PC-9 (cell line): Measurements from ENCODE around the gene SLC43A1.

Source experiments
- EZH2 ChIP-seq: fragments of 200-600 bp; sonication (generic); IDR thresholded peaks from 2 replicates; pipeline ENCODE4 v1.8.0; 2017; ENCODE audit warnings: antibody characterized with exemption, low read depth
- TF ChIP-seq, protein P1 (sequence below): fragments of 200-600 bp; sonication (generic); conservative IDR thresholded peaks from 2 replicates; pipeline ENCODE4 v1.6.1; 2017; ENCODE audit warnings: mixed run types, antibody characterized with exemption, mild to moderate bottlenecking, moderate library complexity

DNA sequence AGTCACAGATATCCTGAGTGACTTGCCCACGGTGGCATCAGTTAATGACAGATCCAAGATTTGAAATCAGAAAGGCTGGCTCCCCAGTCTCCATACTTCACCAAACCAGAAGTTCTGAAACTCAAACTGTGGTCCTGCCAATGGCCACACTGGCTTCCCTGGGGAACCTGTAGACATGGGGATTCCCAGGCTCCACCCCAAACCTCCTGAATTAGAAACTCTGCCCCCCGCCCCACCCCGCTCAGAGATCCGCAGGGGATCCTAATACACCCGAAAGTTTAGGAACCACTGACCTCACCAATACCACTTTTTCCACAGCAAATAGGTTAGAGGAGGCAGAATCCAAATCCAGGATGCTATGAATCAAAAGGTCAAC is 39.8 kb downstream of the SLC43A1 start:
- TF ChIP-seq, protein P1, sequence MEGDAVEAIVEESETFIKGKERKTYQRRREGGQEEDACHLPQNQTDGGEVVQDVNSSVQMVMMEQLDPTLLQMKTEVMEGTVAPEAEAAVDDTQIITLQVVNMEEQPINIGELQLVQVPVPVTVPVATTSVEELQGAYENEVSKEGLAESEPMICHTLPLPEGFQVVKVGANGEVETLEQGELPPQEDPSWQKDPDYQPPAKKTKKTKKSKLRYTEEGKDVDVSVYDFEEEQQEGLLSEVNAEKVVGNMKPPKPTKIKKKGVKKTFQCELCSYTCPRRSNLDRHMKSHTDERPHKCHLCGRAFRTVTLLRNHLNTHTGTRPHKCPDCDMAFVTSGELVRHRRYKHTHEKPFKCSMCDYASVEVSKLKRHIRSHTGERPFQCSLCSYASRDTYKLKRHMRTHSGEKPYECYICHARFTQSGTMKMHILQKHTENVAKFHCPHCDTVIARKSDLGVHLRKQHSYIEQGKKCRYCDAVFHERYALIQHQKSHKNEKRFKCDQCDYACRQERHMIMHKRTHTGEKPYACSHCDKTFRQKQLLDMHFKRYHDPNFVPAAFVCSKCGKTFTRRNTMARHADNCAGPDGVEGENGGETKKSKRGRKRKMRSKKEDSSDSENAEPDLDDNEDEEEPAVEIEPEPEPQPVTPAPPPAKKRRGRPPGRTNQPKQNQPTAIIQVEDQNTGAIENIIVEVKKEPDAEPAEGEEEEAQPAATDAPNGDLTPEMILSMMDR: no peak
- TF ChIP-seq EZH2: no peak
